HG03108 (cell line): ENCODE results near the gene SURF1.
A peak's percentile ranks its signal among the peaks of the same experiment; 100 is the strongest.
"Not testable (repeated sequence)": the region's sequence is repeated elsewhere in the genome, so short reads cannot be mapped to it uniquely, and the experiment has no call there.

Experiments
- ATAC-seq: cut with Tn5 transposase; IDR thresholded peaks from one replicate; pipeline ENCODE4 v1.9.1; 2021; ENCODE audit warnings: moderate library complexity; ENCODE audit not compliant: unreplicated experiment

The SURF1 gene

DNA sequence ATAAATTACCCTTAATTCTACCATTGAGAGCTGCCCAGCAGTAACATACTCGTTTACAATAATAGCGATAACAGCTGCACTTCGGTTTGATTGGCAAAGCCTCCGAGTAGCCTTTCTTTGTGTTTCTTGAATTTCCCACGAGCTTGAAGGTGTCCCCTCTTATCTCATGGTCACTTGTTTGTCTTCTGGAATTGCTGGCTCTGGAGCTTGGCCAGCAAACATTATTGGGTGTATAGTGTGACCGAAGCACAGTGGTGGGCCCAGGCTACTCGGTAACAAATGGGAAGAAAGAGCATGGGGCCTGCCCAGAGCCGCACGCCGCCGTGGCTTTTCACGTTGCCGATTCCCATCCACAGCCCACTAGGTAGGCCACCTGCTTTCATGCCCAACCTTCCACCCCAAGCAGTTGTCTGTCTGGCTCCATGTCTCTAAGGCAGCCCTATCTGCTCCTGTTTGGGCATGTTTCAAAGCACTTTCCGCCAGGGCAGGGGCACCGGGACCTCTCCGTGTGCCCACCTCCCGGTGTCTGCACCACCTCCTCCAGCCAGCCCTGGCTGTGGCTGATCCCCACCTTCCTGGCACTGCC, 28.5 kb upstream of the SURF1 start:
- no peak for ATAC-seq

DNA sequence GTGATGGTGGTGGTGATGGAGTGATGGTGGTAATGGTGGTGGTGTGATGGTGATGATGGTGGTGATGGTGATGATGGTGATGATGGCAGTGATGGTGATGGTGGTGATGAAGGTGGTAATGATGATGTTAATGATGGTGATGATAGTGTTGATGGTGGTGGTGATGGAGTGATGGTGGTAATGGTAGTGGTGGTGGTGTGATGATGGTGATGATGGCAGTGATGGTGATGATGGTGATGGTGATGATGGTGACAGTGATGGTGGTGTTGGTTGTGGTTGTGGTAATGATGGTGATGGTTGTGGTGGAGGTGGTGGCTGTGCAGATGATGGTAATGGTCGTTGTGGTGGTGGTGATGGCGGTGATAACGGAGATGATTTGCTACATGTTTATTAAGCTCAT, 27.2 kb upstream of the SURF1 start:
- no peak for ATAC-seq

DNA sequence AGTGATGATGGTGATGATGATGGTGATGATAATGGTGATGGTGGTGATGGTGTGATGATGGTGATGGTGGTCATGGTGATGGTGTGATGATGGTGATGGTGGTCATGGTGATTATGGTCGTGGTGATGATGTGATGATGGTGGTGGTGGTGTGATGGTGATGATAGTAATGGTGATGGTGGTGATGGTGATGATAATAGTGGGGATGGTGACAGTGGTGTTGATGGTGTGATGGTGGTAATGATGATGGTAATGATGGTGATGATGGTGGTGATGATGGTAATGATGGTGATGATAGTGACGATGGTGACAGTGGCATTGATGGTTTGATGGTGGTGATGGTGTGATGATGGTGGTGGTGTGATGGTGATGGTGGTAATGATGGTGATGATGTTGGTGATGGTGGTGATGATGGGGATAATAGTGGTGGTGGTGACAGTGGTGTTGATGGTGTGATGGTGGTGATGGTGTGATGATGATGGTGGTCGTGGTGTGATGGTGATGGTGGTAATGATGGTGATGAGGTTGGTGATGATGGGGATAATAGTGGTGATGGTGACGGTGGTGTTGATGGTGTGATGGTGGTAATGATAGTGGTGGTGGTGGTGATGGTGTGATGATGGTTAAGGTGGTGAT, 26.3 kb upstream of the SURF1 start:
- ATAC-seq: no peak

DNA sequence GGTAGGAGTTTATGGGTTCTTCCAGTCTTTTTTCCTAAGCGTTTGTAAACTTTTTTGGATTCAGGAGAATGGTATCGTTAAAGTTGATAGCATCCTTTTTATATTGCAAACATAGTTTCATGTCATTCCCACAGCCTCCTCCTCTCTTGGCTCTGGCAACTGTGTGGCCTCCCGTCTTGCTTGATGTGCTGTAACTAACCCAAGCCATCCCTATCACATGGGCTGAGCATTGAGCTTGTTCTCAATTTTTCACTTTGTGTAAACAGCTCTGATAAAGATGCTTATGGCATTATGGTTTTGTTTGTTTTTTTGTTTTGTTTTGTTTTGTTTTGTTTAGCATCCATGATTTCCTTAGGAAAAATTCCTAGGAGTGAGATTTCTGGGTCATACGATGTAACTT, 24.4 kb upstream of the SURF1 start:
- no peak for ATAC-seq

DNA sequence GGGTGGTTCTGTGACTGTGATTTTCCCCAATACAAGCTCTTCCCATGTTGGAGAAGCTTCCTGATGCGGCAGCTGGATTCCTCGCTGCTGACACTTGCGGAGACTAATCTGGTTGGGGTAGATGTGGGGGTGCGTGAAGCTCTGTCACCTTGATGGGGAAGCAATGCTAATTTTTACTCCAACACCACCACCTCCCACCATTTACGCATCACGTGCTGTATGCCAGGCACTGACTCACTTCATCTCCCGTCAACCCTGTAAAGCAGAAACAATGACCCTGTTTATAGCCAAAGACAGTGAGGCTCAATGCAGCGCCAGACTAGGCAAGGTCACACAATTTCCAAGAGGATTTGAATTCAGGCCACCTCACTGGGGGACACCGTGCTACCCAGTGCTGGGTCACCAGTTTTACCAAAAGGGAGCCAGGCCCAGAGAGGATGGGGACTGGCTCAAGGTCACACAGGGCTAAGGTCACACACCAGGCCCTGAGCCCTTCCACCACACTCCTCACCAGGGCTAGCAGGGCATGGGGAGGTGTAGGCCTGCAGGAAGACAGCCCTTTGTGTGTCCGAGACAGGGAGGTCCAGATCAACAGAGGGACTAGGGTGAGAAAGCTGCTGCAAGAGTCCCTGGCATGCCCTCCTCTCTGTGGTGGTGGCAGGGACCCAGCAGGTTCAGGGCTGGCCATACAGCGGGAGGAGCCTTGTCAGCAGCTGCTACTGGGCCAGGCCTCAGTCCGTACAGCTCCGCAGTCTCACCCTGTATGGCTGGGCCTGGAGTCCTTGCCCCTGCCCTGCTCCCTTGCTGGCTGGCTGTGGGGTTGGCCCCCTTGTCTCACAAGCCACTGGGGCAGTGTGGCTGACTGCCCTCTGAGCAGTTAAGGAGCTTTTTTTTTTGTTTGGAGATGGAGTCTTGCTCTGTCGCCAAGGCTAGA, 23.1 kb upstream of the SURF1 start:
- no peak for ATAC-seq

DNA sequence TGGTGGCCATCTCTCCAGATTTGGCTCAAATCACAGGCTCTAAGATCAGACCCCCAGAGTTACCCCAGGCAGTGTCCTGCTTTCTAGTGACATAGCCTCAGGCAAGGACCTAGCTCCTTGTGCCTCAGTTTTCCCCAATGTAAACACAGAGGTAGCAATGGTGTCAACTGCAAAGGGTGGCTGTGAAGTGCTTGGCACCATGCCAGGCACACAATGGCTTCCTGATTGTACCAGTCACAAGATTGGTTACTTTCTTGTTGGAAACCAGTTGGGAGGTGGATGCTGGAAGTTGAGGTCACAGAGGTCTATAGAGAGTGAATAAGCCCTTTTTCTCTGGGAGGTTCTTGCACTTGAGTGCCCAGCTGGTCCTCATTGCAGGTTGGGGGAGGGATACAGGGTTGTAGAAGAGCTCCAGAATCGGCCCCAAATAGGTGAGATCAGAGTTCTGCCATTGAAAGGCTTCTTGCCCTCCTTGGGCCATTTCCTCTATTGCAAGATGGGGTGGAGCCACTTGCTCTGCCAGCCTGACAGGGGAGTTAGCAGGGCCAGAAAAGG, 22.2 kb upstream of the SURF1 start:
- no peak for ATAC-seq

DNA sequence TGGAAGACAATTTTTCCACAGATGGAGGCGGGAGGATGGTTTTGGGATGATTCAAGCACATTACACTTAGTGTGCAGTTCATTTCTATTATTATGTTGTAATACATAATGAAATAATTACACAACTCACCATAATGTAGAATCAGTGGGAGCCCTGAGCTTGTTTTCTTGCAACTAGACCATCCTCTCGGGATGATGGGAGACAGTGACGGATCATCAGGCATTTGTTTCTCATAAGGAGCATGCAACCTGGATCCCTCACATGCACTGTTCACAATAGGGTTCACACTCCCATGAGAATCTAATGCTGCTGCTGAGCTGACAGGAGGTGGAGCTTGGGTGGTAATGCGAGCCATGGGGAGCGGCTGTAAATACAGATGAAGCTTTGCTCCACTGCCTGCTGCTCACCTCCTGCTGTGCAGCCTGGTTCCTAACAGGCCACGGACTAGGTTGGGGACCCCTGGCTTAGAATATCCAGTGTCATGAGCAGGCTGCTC, 21.5 kb upstream of the SURF1 start:
- ATAC-seq: no peak

DNA sequence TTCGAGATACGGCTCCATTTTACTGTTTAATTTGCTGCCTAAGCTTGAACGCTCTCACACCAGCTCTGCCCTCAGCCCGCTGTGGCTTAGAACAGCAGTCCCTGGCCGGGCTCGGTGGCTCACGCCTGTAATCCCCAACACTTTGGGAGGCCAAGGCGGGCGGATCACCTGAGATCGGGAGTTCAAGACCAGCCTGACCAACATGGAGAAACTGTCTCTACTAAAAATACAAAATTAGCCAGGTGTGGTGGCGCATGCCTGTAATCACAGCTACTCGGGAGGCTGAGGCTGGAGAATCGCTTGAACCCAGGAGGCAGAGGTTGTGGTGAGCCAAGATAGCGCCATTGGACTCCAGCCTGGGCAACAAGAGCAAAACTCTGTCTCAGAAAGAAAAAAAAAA, 21.0 kb upstream of the SURF1 start:
- not testable (repeated sequence) for ATAC-seq

DNA sequence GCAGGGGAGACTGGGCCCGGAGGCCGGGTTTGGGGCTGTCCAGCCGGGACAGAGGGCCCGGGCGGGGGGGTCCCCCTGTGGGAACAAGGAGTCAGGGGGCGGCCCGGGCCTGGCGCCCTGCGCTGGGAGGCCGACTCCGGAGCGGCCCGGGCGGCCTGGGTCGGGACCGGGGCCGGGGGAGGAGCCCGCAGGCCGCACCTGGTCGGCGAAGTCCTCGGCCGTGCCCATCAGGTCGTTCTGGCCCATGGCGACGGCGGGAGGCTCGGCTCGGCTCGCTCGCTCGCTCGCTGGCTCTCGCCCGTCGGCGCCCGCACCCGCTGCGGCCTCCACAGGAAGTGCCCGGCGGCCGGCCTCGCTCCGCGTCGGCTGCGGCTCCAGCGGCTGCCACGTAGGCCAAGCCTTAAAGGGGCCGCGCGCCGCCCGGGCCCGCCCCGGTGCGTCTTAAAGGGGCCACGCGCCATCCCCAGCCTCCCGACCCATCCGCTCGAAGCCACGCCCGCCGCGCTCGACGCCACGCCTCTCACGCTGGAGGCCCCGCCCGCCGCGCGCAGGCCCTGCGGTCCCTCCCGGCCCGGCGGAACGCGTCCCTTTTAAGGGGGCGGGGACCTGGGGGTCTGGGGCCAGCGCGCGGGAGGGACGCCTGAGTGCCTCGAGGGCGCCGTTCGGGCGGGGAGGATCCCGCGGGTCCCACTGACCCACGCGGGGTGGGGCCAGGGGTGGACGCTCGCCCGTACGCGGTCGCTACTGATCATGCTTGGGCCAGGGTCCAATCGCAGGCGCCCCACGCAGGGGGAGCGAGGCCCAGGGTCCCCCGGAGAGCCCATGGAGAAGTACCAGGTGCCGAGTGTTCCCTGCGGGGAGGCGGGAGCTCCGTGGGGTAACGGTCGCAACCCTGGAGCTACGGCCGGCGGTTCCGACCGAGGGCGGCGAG, 19.7 kb upstream of the SURF1 start, which contains the start of the genes STKLD1 and SURF4:
Gene STKLD1, plus strand, starts transcription at position 643 of the 931 bp plus-strand sequence. Its CDS starts 108 bp downstream, at position 751.
Gene SURF4, minus strand, starts transcription at position 337 of the 931 bp plus-strand sequence. Its CDS starts 91 bp downstream, at position 246.
- ATAC-seq: peak; percentile 84

DNA sequence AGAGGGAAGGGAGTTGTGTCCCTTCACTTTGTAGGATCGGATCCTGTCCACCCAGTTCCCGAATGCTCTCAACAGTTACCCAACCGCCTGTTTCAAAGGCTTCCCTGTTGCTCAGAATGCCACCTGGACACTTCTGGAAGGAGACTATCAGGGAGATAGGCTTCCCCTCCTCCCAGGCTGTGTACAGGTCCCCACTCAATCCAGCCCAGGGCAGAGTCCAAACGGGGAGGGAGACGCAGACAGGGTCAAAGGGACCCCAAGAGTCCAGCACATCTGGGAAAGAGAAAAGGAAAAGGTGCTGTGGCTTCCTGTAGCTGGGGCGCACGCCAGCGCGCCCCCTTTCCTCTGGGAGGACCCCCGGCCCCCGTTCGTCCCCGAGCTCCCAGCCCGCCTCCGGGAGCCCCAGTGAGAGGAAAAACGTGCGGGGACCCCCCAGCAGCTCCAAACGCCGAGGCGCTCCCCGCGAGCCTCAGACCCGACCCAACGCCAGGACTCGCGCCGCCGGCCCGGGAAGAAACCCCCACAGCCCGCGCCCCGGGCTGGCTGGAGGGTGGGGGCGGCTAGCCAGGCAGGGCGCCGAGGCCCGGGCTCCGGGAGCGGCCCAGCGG, 18.9 kb upstream of the SURF1 start:
- no peak for ATAC-seq

DNA sequence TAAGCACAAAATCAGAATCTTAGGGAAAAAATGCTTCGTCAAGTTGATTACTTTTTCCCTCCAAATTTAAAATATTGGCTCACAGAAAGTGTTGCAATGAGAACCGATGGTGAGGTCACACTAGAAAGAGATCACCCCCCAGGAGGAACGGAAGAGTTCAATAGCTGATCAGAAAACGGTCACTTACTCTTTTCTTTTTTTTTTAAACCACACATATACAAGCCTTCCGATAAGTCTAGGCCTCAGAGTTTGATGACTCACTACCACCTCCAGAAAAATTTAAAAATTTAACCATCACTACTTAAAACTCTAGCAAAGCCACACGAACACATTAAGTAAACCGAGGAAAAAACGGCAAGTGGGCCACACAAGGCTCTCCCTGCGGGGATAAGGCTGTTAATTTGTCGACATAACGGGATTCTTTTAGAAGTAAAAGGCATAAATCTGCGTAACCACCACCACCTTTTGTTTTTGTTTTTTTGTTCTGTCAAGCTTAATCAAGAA, 18.4 kb upstream of the SURF1 start:
- ATAC-seq: no peak

DNA sequence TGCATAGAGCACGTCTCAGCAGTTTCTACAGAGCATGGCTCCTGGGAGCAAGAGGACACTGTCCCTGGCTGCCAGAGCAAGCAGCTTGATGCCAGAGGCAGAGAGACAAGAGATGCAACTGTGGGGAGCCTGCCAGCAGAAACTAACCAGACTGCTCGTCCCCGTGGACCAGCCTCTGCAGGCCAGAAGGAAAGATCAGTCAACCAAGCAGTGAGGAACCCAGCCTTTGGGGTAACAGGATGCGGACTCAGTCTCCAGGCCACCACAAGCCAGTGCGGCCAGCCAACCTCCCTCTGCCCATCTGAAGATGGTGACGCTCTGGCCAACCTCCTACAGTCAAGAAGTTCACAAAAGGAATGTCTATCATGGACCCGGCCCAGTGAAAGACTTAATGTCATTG, 15.9 kb upstream of the SURF1 start:
- ATAC-seq: no peak

DNA sequence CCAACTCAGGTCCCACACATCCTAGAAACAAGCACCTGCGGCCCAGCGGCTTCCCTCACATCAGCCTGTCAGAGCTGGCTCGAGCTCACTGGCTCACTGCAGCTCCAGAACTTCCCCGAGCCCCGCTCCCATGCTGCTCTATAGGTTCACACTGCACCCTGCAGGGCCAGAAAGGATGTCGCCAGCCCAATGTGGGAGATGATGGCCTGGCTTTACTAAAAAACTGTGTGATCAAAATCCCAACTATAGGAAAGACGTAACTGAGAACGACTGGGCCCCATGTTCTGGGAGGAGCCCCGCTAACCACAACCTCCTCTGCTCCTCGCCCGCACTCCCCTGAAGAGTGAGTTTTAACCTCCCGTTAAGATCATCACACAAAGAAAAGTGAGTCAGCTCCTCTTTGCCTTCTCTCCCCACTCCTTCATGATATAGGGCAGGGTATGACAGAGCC, 15.0 kb upstream of the SURF1 start:
- ATAC-seq: no peak

DNA sequence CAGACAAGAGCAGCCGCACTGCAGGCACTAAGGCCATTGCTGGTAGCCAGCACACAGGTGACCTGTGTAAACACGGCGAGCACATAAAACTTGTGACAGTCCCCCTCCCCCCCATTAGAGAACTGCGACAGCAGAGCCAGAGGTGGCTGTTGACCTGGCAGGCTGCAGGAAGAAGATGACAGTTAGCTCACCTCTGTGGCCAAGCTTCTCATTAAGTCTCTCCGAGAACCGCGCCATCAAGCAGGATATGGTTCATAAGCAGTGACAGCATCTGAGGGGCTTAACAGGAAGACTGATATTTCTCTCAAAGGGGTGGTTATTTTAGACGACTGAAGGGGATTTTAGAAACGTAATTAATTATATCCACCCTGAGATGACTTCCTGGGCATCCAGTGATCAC, 14.4 kb upstream of the SURF1 start:
- ATAC-seq: no peak

DNA sequence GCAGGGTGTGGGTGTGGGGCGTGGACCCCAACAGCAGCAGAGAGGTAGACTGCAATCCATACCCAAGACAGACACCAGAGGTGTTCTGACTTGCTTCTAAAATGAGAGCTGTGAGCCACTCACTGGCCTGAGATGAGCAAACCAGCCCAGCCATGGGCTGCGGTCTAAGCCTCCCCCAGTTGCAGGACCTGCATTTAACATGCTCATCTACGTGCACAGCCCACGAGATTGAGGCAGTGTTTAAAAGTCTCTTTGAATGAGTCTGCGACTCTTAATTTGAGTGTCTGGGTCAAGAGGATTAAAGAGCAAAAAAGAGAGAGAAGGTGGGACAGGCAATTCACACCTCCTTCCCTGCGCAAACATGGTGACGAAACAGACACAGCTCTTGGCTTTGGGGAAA, 13.6 kb upstream of the SURF1 start:
- ATAC-seq: no peak

DNA sequence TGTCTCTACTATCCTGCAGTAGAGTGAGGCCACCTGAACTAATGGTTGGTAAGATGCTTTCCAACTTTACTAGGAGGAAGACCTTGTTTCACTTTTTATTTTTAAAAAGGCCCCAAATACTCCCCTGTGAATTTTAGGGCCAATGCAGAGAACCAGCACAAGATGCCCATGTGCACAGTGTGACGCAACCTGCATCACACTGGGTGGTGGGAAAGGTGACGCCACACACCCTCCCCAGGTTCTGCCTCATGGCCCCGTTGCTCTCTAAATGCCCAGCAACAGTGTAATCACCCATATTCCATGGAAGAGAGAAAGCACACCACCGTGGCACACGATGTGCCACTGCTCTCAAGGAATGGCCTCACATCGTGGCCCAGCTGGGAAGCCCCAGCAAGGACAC, 13.1 kb upstream of the SURF1 start:
- no peak for ATAC-seq

DNA sequence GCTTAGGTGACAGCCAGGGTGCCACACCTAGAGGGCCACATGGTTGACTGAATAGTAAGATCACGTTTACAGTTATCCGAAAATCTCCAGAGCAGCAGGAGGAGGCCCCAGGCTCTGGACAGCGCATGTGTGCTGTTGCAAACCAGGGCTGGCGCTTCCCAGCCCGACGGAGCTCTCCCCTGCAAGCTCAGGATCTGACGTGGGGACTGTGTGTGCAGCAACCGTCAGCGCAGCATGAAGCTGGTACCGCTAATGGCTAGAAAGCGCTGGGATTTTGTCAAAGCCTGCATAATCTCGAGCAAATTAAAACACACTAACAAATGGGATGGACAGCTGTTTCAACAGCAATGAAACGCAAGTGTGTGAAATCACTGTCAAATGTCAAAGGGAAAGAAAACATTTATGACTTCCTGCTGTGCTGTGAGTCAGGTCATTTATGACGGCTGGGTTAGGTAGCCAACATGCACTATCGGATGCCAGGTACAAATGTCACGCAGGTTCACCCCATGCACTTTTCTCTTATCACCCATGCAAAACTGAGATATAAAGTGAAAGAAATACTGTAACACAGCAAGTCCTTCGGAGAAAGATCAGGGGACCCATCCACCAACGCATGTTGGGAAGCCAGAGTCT, 12.1 kb upstream of the SURF1 start:
- no peak for ATAC-seq

DNA sequence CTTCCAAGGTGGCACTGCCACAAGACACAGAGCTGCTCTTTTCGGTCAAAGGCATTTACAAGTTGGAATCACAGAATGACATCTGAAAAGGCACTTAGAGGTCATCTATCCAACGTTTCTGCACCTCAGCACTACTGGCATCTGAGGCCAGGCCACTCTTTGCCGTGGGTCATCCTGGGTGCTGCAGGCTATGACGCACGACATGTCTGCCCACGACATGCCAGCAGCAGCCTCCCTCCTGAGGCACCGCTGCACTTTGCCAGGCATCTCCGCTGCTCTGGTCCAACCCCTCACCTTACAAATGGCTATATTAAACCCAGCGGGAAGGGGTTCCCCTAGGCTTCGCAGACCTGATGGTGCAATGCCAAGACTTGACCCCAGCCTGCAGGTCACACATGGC, 11.5 kb upstream of the SURF1 start:
- no peak for ATAC-seq

DNA sequence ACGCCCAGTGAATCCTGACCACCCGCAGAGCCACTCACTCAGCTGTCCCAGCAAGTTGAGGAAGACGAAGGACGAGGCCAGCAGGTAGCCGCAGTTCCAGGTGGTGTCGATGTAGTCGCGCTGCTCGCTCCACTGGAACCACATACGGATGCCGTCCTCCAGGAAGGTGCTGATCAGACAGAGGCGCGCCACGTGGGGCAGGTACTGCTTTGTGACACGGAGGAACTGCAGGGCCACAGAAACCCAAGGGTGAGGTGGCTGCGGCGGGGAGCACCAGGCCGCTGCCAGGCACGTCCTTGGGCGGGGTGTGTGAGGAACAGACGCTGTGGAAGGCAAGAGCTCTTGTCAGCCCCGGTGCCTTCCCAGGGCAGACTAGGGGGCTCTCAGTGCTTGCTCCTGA, 10.9 kb upstream of the SURF1 start:
- ATAC-seq: no peak
